SK-N-SH treated with all-trans-retinoic acid at 6 μM for 48 hours (cell line): ENCODE results near the gene MMEL1.
"Not testable (repeated sequence)": the region's sequence is repeated elsewhere in the genome, so short reads cannot be mapped to it uniquely, and the experiment has no call there.

Experiments used
- ATAC-seq: fragments of 200-7000 bp; cut with Tn5 transposase; 3 replicates; pipeline ENCODE4 v1.9.1; 2020; ENCODE audit warnings: mild to moderate bottlenecking, moderate library complexity
- BACH2 ChIP-seq: fragments of 250-450 bp; sonication (Bioruptor Pico); IDR thresholded peaks from 2 replicates; pipeline ENCODE4 v1.9.0; 2021; ENCODE audit warnings: mild to moderate bottlenecking, borderline replicate concordance
- CREB5 ChIP-seq: fragments of 250-450 bp; sonication (Bioruptor Pico); IDR thresholded peaks from 2 replicates; pipeline ENCODE4 v1.5.1; 2020; ENCODE audit warnings: low read depth, mild to moderate bottlenecking, moderate library complexity
- CSDC2 ChIP-seq: fragments of 250-450 bp; sonication (Bioruptor Pico); IDR thresholded peaks from 2 replicates; pipeline ENCODE4 v1.5.0; 2020; ENCODE audit warnings: mild to moderate bottlenecking, moderate library complexity
- ESRRG ChIP-seq: fragments of 250-450 bp; sonication (Bioruptor Pico); IDR thresholded peaks from 2 replicates; pipeline ENCODE4 v1.6.1; 2021; ENCODE audit warnings: mild to moderate bottlenecking
- ISL1 ChIP-seq: fragments of 250-450 bp; sonication (Bioruptor Pico); IDR thresholded peaks from 2 replicates; pipeline ENCODE4 v2.1.2; 2022; ENCODE audit warnings: mild to moderate bottlenecking, moderate library complexity
- OSR1 ChIP-seq: fragments of 250-450 bp; sonication (Bioruptor Pico); IDR thresholded peaks from 2 replicates; pipeline ENCODE4 v1.8.0; 2022; ENCODE audit warnings: moderate library complexity, mild to moderate bottlenecking, inconsistent platforms
- PATZ1 ChIP-seq: fragments of 250-450 bp; sonication (Bioruptor Pico); IDR thresholded peaks from 2 replicates; pipeline ENCODE4 v1.8.0; 2020; ENCODE audit warnings: mild to moderate bottlenecking, moderate library complexity, borderline replicate concordance
- PPARA ChIP-seq: fragments of 250-450 bp; sonication (Bioruptor Pico); IDR thresholded peaks from 2 replicates; pipeline ENCODE4 v1.5.0; 2020; ENCODE audit warnings: mild to moderate bottlenecking, borderline replicate concordance
- RARB ChIP-seq: fragments of 250-450 bp; sonication (Bioruptor Pico); IDR thresholded peaks from 2 replicates; pipeline ENCODE4 v1.8.0; 2021; ENCODE audit warnings: mild to moderate bottlenecking, moderate library complexity
- SNAI2 ChIP-seq: fragments of 250-450 bp; sonication (Bioruptor Pico); IDR thresholded peaks from 2 replicates; pipeline ENCODE4 v1.5.0; 2020; ENCODE audit warnings: mild to moderate bottlenecking, moderate library complexity
- TCF4 ChIP-seq: fragments of 250-450 bp; sonication (Bioruptor Pico); IDR thresholded peaks from 2 replicates; pipeline ENCODE4 v1.8.0; 2021; ENCODE audit warnings: mild to moderate bottlenecking, moderate library complexity, borderline replicate concordance
- TOX ChIP-seq: fragments of 250-450 bp; sonication (Bioruptor Pico); IDR thresholded peaks from 2 replicates; pipeline ENCODE4 v1.8.0; 2021; ENCODE audit warnings: mild to moderate bottlenecking, moderate library complexity, borderline replicate concordance
- TSHZ2 ChIP-seq: fragments of 250-450 bp; sonication (Bioruptor Pico); IDR thresholded peaks from 2 replicates; pipeline ENCODE4 v1.5.0; 2020; ENCODE audit warnings: mild to moderate bottlenecking, moderate library complexity
- ZFP3 ChIP-seq: fragments of 250-450 bp; sonication (Bioruptor Pico); IDR thresholded peaks from 2 replicates; pipeline ENCODE4 v1.5.0; 2020; ENCODE audit warnings: mild to moderate bottlenecking, moderate library complexity
- ZNF565 ChIP-seq: fragments of 450-650 bp; formaldehyde crosslinking; conservative IDR thresholded peaks from 2 replicates; pipeline ENCODE4 v1.5.0; 2020; ENCODE audit warnings: low read depth, mild to moderate bottlenecking, moderate library complexity
- ZNF8 ChIP-seq: fragments of 450-650 bp; formaldehyde crosslinking; IDR thresholded peaks from 2 replicates; pipeline ENCODE4 v1.5.0; 2020; ENCODE audit warnings: mild to moderate bottlenecking, moderate library complexity

Gene MMEL1

GRCh38 chr1:2552189-2552588 lies 80.6 kb downstream of the MMEL1 start:
- TF ChIP-seq TCF4 (CRISPR knock-in tag) (no peak), ZNF565 (CRISPR knock-in tag) (no peak), ISL1 (CRISPR knock-in tag) (no peak), PATZ1 (CRISPR knock-in tag) (no peak), TOX (no peak)
- TF ChIP-seq, all 23 proteins: peak for 0
- ATAC-seq: no peak

DNA sequence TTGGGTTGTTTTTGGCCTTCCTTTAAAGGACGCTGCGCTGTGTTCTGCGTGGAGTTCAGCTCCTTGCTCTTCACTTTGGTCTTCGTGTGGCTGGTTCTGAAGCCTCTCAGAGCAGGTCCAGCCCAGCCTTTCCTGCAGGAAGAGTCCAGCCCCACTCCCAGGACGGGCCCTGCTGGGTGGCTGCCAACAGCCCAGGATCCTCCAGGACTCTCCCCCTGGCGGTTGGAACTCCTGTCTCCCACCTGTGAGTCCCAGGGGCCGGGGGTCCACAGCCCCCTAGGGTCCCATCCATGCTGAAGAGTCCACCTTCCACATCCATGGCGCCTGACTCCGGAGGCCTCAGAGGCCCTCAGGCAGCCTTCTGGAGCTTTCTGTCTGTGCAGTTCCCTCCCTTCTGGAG lies 81.3 kb downstream of the MMEL1 start:
- not testable (repeated sequence) for ATAC-seq

GRCh38 chr1:2550309-2550861 lies 82.4 kb downstream of the MMEL1 start:
- ATAC-seq: not testable (repeated sequence)

DNA sequence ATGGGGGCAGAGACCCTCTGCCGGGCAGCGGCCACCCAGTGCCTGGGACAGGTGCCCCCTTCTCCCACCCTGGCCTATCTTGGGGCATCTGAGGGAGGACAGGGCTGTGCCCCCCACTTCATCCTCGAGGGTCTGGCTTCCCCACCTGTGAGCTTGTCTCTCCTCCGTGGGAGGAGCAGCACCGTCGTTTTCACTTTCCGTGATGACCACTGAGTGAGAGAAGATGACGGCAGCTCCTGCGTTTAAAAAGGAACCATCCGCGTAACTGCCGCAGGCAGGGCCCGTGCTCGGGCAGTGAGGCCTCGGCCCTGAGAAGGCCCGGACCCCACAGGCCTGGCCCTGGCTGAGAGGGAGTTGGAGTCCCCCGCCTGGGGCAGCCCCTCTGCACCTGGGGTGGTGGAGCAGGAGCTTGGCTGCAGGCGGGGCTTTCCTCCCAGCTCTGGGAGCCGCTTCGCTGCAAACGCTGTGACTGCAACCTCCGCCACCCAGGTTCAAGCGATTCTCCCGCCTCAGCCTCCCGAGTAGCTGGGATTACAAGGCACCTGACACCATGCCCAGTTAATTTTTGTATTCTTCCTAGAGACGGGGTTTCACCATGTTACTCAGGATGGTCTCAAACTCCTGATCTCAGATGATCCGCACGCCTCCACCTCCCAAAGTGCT lies 83.3 kb downstream of the MMEL1 start:
- ATAC-seq: not testable (repeated sequence)

DNA sequence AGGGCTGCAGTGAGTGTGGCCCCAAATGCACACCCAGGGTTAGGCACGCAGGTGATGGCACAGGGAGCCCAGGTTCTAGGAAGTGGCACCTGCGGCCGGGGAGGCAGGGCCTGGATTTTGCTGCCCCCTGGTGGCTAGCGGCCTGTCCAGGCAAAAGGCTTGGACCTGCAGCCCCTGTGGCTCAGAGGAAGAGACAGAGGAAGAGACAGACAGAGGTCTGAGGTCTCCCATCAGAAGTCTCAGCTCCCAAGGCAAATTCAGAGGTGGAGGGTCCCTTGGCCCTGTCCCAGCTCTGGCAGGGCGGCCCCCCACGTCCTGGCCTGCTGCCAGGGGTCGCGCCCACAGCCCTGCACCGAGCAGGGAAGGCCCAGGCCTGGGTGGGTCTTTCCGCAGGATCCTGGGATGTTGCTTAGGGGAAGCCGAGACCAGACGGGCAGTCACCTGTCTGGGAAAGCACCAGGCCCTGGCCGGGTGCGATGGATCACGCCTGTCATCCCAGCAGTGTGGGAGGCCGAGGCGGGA lies 84.7 kb downstream of the MMEL1 start:
- TF ChIP-seq SNAI2 (CRISPR knock-in tag) (no peak), TCF4 (CRISPR knock-in tag) (no peak), OSR1 (no peak), BACH2 (CRISPR knock-in tag) (no peak), RARB (CRISPR knock-in tag) (no peak)
- ATAC-seq: peak; percentile 62

DNA sequence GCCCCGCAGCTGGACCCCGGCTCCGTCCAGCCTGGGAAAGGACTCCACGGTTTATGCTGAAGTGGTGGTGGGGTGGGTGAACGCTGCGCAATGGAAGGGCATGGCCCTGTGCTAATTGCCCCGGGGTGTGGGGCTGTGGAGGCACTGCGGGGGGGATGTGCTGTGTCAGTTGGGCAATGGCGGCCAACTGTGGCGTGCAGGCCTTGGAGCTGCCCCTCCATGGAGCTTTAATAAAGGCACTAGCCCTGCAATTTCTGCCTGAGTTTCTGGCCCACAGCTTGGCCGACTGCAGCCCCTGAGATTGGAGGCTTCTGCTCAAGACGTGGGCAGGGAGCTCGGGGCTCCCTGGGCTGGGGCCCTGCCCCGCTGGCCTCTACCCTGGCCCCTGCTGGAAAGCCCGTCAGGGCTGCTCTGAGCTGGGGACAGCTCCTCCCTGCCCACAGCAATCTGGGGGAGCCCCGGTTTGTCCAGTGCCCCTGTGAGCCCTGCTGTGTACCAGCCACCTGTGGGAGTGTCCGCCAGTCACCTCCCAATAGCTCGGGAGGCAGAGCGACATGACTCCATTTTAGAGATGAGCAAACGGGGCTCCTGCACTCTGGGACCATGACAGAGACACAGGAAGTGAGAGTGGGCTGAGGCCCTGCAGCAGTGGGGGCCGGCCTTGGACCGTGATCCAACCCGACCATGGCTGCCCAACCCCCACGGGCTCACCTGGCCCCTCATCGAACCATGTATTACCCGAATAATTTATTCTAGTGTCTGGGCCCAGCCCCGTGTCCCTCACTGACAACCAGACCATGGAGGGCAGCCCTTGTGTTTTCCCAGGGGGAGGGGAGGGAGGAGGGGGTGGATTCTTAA lies 85.4 kb downstream of the MMEL1 start:
- TF ChIP-seq ZNF565 (CRISPR knock-in tag): no peak
- no peak for TF ChIP-seq ZNF8 (CRISPR knock-in tag)
- TF ChIP-seq ESRRG (CRISPR knock-in tag): no peak
- TF ChIP-seq ZFP3 (CRISPR knock-in tag): no peak
- no peak for TF ChIP-seq TSHZ2 (CRISPR knock-in tag)
- no peak for TF ChIP-seq PPARA
- no peak for TF ChIP-seq CREB5
- no peak for TF ChIP-seq CSDC2 (CRISPR knock-in tag)
- no peak for TF ChIP-seq TOX
- no peak for TF ChIP-seq TCF4 (CRISPR knock-in tag)
- ATAC-seq: peak; percentile 12
